Vagina (tissue), 2 donors: ENCODE results near the gene GATA5.

Source experiments
- POLR2AphosphoS5 ChIP-seq, 2 donors: sonication (generic); formaldehyde crosslinking; IDR thresholded peaks; one replicate each; pipeline ENCODE4 v1.9.0; 2017; ENCODE audit warnings: antibody characterized with exemption in 2 of 2, mild to moderate bottlenecking in 2 of 2, low read depth in 1 of 2; ENCODE audit not compliant: insufficient read depth in 1 of 2
- TF ChIP-seq, protein P1 (sequence below), 3 experiments: fragments of 450-650 bp in 2 of 3; fragments of 200-600 bp in 1 of 3; sonication (generic) in 1 of 3; IDR thresholded peaks; one replicate each; pipeline ENCODE4 v1.5.1; 2017 to 2019; ENCODE audit warnings: antibody characterized with exemption in 3 of 3, mild to moderate bottlenecking in 2 of 3, moderate library complexity in 2 of 3

DNA sequence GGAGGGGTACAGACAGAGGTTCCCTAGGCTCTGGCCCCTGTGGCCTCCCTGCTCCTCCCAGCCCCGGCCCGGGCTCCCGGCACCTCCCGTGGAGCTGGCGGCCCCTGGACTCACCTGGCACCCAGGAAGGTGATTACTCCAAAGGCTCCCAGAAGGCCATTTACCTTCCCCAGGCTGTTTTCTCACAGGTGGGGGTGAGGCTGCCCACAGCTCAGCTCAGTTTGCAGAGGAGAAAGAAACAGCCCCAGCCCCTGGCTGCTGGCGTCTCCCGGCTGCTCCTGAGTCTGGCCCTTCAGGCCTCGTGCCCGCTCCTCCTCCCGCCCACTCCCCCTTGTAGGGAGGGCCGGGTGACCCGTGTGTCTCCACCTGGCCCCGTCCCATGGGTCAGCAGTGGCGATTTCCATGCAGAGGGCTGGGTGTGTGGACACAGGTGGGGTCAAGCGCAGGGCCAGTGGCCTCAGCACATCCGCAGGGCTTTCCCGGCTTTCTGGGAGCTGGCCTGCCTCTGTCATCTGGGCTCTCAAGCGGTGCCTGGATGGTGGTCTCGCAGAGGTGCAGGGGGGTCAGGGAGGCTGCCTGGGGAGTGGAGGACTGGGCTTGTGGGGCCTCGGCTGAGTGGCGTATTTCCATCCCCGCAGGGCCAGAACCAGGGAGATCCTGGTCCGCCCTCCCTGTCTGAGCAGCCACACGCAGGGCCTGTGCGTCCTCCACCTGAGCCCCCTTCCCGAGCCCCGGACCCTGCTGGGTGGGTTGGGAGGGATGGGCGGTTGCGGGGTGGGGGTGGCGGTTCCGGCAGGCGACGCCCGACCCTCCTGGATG, 20.2 kb upstream of the GATA5 start:
- no peak for TF ChIP-seq POLR2AphosphoS5 (IDR thresholded peaks at IDR 0.05; ENCODE audit: insufficient read depth in 1 of 2, low read depth in 1 of 2)
- TF ChIP-seq, protein P1, sequence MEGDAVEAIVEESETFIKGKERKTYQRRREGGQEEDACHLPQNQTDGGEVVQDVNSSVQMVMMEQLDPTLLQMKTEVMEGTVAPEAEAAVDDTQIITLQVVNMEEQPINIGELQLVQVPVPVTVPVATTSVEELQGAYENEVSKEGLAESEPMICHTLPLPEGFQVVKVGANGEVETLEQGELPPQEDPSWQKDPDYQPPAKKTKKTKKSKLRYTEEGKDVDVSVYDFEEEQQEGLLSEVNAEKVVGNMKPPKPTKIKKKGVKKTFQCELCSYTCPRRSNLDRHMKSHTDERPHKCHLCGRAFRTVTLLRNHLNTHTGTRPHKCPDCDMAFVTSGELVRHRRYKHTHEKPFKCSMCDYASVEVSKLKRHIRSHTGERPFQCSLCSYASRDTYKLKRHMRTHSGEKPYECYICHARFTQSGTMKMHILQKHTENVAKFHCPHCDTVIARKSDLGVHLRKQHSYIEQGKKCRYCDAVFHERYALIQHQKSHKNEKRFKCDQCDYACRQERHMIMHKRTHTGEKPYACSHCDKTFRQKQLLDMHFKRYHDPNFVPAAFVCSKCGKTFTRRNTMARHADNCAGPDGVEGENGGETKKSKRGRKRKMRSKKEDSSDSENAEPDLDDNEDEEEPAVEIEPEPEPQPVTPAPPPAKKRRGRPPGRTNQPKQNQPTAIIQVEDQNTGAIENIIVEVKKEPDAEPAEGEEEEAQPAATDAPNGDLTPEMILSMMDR (IDR thresholded peaks at IDR 0.05) = no peak
